GM08714 (cell line): Measurements from ENCODE around the gene UBA6.
"Not testable (repeated sequence)": the region's sequence is repeated elsewhere in the genome, so short reads cannot be mapped to it uniquely, and the experiment has no call there.

Experiments
- H3K4me3 ChIP-seq: fragments of 200-500 bp; sonication (Bioruptor generic); 2 replicates; pipeline ENCODE4 v1.5.1; 2014; ENCODE audit warnings: mild to moderate bottlenecking, low read length, inconsistent platforms
- ZNF274 ChIP-seq: IDR thresholded peaks from 2 replicates; pipeline ENCODE4 v1.6.1; 2012; ENCODE audit warnings: mild to moderate bottlenecking, low read depth, low read length

The UBA6 gene

GRCh38 chr4:67721770-67722597 lies 21.0 kb upstream of the UBA6 start:
- H3K4me3 ChIP-seq: no peak overlapping the region
- TF ChIP-seq ZNF274: no peak

- no peak for TF ChIP-seq ZNF274
- no peak overlapping the region for H3K4me3 ChIP-seq
Measured at GRCh38 chr4:67721315-67721769, 20.4 kb upstream of the UBA6 start.

GRCh38 chr4:67719953-67720617 lies 19.1 kb upstream of the UBA6 start:
- no peak for TF ChIP-seq ZNF274
- no peak overlapping the region for H3K4me3 ChIP-seq

- no peak for TF ChIP-seq ZNF274
- H3K4me3 ChIP-seq: no peak overlapping the region
Measured at GRCh38 chr4:67718848-67719247, 17.9 kb upstream of the UBA6 start.

GRCh38 chr4:67717586-67717985 lies 16.6 kb upstream of the UBA6 start:
- H3K4me3 ChIP-seq: no peak overlapping the region
- no peak for TF ChIP-seq ZNF274

- H3K4me3 ChIP-seq: no peak overlapping the region
- no peak for TF ChIP-seq ZNF274
Measured at GRCh38 chr4:67714955-67715354, 14.0 kb upstream of the UBA6 start.

- H3K4me3 ChIP-seq: no peak overlapping the region
- TF ChIP-seq ZNF274: no peak
Measured at GRCh38 chr4:67714248-67714583, 13.3 kb upstream of the UBA6 start.

- H3K4me3 ChIP-seq: no peak overlapping the region
- TF ChIP-seq ZNF274: no peak
Measured at GRCh38 chr4:67713529-67714247, 12.7 kb upstream of the UBA6 start.

GRCh38 chr4:67712650-67713528 lies 11.9 kb upstream of the UBA6 start:
- no peak for TF ChIP-seq ZNF274
- H3K4me3 ChIP-seq: no peak overlapping the region

- TF ChIP-seq ZNF274: no peak
- no peak overlapping the region for H3K4me3 ChIP-seq
Measured at GRCh38 chr4:67712000-67712625, 11.2 kb upstream of the UBA6 start.

GRCh38 chr4:67706682-67707081 lies 5.7 kb upstream of the UBA6 start:
- not testable (repeated sequence) for H3K4me3 ChIP-seq

GRCh38 chr4:67704843-67705242 lies 3.9 kb upstream of the UBA6 start:
- no peak overlapping the region for H3K4me3 ChIP-seq
- TF ChIP-seq ZNF274: no peak

- no peak for TF ChIP-seq ZNF274
- peak overlapping the region; percentile 70; the same call in 1 of the 2 replicates for H3K4me3 ChIP-seq
Measured at GRCh38 chr4:67702166-67702565, 1.2 kb upstream of the UBA6 start.

GRCh38 chr4:67701517-67701850 lies 529 bp upstream of the UBA6 start:
- TF ChIP-seq ZNF274: no peak
- peak overlapping the region; percentile 70 for H3K4me3 ChIP-seq
